ENCODE data around the gene RPRD2. TPM values are rescaled to one million over a fixed set of nuclear protein-coding genes. Genes with fewer than 3 reads are reported as not detected.

The RPRD2 gene
- total RNA-seq, 2 experiments from 2014 or later, result 42.2 to 42.3 TPM

- no peaks in the 10 kb centered on the region for H3K27me3 Mint-ChIP-seq
- peaks cover 11% of the 10 kb centered on the region for H3K4me1 Mint-ChIP-seq
- ATAC-seq (ENCODE audit: low read depth), result peak; percentile 100
- peaks cover 8% of the 10 kb centered on the region for H3K36me3 Mint-ChIP-seq
- H3K27ac Mint-ChIP-seq, result peak within 1 kb of the TSS; percentile 96
- H3K9me3 Mint-ChIP-seq, result no peaks in the 10 kb centered on the region
- POLR2A ChIA-PET, result interaction anchor here (0.7 to 3.0 kb wide), 10 partner anchors 10 to 254 kb away, joined by 3 to 20 read pairs (median 4); partner anchors contain the start of genes ENSA, FALEC and MCL1
- H3K4me3 Mint-ChIP-seq, result peak within 1 kb of the TSS; percentile 96
- DNase-seq, result peak; percentile 84
Measured at GRCh38 chr1:150486966-150487762, 123.2 kb downstream of the RPRD2 start, which contains the start of gene TARS2. TSS of gene TARS2 (plus strand) at chr1:150487419. CDS start at chr1:150487451, 32 bp downstream.

DNA sequence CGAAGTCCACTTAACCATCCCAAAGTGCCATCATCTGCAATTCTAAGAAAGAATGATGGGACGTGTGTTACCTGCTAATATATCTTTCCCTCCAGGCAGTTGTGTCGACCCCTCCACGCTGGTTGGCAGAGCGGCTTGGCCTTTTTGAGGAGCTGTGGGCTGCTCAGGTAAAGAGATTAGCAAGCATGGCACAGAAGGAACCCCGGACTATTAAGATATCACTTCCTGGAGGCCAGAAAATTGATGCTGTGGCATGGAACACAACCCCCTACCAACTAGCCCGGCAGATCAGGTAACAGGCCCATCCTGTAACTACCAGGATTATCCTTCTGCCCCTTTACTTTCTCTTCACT, 123.8 kb downstream of the RPRD2 start:
- POLR2A ChIA-PET, result interaction anchor here (0.8 to 3.0 kb wide), 9 partner anchors 10 to 254 kb away, joined by 3 to 20 read pairs (median 4); partner anchors contain the start of genes FALEC and MCL1
- no peaks in the 10 kb centered on the region for H3K9me3 Mint-ChIP-seq

DNA sequence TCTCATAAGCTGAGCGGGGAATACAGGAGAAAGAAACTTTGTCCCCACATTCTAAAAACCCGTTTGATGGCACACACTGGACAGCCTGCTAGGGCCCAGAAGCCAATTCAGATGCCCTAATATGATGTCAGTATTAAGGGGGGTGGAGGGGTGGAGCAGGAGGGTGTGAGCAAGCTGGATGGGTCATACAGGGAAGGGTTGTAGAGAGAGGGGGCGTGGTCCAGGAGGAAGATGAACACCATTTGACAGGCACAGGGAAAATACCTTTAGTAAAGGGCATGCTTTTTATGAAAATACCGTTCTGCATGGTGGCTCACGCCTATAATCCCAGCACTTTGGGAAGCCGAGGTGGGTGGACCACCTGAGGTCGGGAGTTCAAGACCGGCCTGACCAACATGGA, 129.2 kb downstream of the RPRD2 start:
- Mint-ChIP-seq H3K4me3 (no peak overlapping the region), H3K27ac (no peak overlapping the region), H3K27me3 (no peaks in the 10 kb centered on the region), H3K4me1 (peaks cover 3% of the 10 kb centered on the region), H3K9me3 (no peaks in the 10 kb centered on the region), H3K36me3 (peaks cover 31% of the 10 kb centered on the region)
- no peak for ATAC-seq (ENCODE audit: low read depth)
- POLR2A ChIA-PET, result no interaction called here
- DNase-seq, result peak; percentile 3

More for the DNA sequence above, 123.8 kb downstream of the RPRD2 start:
- H3K4me1 Mint-ChIP-seq, result peaks cover 11% of the 10 kb centered on the region
- peak overlapping the region; percentile 96 for H3K27ac Mint-ChIP-seq
- ATAC-seq (ENCODE audit: low read depth) (no peak), DNase-seq (peak; percentile 25)
- H3K4me3 Mint-ChIP-seq, result peak overlapping the region; percentile 96
- H3K36me3 Mint-ChIP-seq, result peaks cover 11% of the 10 kb centered on the region
- H3K27me3 Mint-ChIP-seq, result no peaks in the 10 kb centered on the region

- no peak overlapping the region for H3K27ac Mint-ChIP-seq
- H3K27me3 Mint-ChIP-seq, result no peaks in the 10 kb centered on the region
- H3K36me3 Mint-ChIP-seq, result peaks cover 32% of the 10 kb centered on the region
- no peak overlapping the region for H3K4me3 Mint-ChIP-seq
- POLR2A ChIA-PET, result interaction anchor here (0.6 kb wide), 1 partner anchor 11 kb away, joined by 3 read pairs; the partner anchor contains the start of gene TARS2
- peak; percentile 15 for DNase-seq
- no peaks in the 10 kb centered on the region for H3K9me3 Mint-ChIP-seq
- no peaks in the 10 kb centered on the region for H3K4me1 Mint-ChIP-seq
- ATAC-seq (ENCODE audit: low read depth), result no peak
Measured at GRCh38 chr1:150498342-150498741, 134.4 kb downstream of the RPRD2 start.

GRCh38 chr1:150505431-150505830, 141.5 kb downstream of the RPRD2 start:
- Mint-ChIP-seq H3K4me1 (peaks cover 4% of the 10 kb centered on the region), H3K4me3 (no peak overlapping the region), H3K9me3 (no peaks in the 10 kb centered on the region), H3K27me3 (no peaks in the 10 kb centered on the region), H3K27ac (no peak overlapping the region), H3K36me3 (peaks cover 15% of the 10 kb centered on the region)
- DNase-seq (no peak), ATAC-seq (ENCODE audit: low read depth) (no peak)
- POLR2A ChIA-PET, result interaction anchor here (0.6 kb wide), 1 partner anchor 10 kb away, joined by 3 read pairs; the partner anchor contains the start of gene FALEC

DNA sequence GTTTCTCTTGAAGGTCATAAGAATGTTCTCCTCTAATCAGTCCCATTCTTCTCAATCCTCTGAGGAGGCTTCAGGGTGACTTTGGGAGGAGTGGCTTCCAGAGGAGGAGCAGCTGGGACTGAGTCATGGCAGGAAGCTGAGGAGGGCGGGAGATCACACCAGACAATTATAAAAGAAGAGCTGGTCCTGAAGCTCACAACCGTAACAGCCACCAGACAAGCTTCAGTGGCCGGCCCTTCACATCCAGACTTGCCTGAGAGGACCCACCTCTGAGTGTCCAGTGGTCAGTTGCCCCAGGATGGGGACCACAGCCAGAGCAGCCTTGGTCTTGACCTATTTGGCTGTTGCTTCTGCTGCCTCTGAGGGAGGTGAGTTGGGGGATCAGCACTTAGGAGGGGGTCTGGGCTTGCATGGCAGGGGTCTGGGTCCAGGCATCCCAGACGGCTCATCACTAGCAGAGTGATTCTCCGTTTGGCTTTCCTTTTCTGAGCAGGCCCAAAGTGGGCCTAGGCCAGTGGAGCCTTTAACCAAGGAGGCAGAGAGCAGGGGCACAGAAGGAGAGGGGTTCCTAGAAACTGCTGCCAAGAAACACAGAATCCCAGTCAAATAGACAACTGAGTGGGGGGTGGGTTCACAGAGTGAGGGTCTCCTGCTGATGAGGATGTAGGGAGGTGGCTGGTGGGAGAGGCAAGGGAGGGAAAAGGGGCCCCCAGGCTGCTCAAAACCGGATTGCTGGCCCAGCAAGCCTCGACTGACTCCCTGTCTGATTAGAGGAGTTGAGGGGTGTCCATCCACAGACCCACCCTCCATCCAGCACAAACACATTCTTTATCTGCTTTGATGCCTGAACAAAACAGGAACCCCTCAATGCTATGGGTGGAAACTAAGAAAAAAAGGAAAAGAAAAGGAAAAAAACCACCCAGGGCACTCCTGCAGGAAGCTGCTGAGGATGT, 144.2 kb downstream of the RPRD2 start, which contains the start of gene ECM1:
Gene ECM1 (plus strand): TSS at position 198 of the 953 bp plus-strand sequence. CDS start 101 bp downstream, at position 299.
- ATAC-seq (ENCODE audit: low read depth) (peak; percentile 13), DNase-seq (no peak)
- POLR2A ChIA-PET, result no interaction called here
- Mint-ChIP-seq H3K36me3 (peaks cover 10% of the 10 kb centered on the region), H3K4me1 (peaks cover 4% of the 10 kb centered on the region), H3K4me3 (no peak within 1 kb of the TSS), H3K9me3 (no peaks in the 10 kb centered on the region), H3K27ac (no peak within 1 kb of the TSS), H3K27me3 (no peaks in the 10 kb centered on the region)

DNA sequence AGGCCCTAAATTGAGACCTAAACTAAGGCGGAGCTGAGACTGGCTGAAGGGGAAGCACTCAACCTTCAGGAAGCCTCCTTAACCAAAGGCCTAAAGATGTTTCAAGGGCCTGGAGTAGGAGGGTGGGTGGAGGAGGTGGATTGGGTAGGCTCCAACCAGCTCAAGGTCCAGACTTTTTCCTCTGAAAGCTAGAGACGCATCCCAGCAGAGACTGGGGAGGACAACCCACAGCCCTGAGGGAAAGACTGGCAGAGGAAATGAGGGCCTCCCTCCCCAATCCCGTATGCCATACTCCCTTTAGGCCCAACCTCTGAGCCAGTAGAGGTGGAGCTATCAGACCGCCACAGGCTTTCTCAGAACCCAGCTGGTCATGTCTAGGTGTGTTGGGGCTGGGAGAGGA, 145.0 kb downstream of the RPRD2 start:
- no peak overlapping the region for H3K4me3 Mint-ChIP-seq
- H3K27me3 Mint-ChIP-seq, result no peaks in the 10 kb centered on the region
- H3K4me1 Mint-ChIP-seq, result peaks cover 6% of the 10 kb centered on the region
- ATAC-seq (ENCODE audit: low read depth) (no peak), DNase-seq (no peak)
- POLR2A ChIA-PET, result no interaction called here
- H3K36me3 Mint-ChIP-seq, result peaks cover 8% of the 10 kb centered on the region
- no peak overlapping the region for H3K27ac Mint-ChIP-seq
- H3K9me3 Mint-ChIP-seq, result no peaks in the 10 kb centered on the region

DNA sequence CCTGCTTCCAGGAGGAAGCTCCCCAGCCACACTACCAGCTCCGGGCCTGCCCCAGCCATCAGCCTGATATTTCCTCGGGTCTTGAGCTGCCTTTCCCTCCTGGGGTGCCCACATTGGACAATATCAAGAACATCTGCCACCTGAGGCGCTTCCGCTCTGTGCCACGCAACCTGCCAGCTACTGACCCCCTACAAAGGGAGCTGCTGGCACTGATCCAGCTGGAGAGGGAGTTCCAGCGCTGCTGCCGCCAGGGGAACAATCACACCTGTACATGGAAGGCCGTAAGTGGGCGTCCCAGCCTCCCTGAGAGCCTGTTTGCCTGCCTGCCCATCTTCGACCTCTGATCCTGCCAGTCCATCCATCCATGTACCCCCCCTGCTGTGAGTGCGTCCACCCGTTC, 147.6 kb downstream of the RPRD2 start:
- DNase-seq (no peak), ATAC-seq (ENCODE audit: low read depth) (no peak)
- peaks cover 13% of the 10 kb centered on the region for H3K4me1 Mint-ChIP-seq
- no peak overlapping the region for H3K27ac Mint-ChIP-seq
- no peaks in the 10 kb centered on the region for H3K27me3 Mint-ChIP-seq
- H3K4me3 Mint-ChIP-seq, result no peak overlapping the region
- POLR2A ChIA-PET, result interaction anchor here (0.8 kb wide), 1 partner anchor 14 kb away, joined by 3 read pairs; no protein-coding TSS in a partner anchor
- no peaks in the 10 kb centered on the region for H3K9me3 Mint-ChIP-seq
- peaks cover 1% of the 10 kb centered on the region for H3K36me3 Mint-ChIP-seq

DNA sequence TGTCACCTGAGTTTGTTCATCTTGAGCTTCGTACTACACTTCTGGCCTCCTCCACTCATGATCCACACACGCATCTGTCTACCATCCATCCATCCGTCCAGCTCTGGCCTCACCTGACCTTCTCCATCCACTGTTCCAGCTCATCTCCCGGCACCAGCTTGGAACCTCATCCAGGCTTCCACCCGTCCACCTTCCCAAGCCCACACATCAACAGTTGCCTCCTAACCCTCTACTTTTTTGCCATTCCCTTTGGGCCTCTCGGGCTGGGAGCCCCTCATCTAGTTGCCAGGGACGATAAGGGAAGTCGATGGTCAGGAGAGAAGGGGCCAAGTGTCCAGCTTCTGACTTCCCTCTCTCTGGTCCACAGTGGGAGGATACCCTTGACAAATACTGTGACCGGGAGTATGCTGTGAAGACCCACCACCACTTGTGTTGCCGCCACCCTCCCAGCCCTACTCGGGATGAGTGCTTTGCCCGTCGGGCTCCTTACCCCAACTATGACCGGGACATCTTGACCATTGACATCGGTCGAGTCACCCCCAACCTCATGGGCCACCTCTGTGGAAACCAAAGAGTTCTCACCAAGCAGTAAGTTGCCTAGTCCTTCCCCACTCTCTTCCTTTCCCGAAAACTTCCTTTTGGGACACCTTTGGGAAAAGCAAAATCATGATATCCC, 148.2 kb downstream of the RPRD2 start:
- no peak overlapping the region for H3K27ac Mint-ChIP-seq

GRCh38 chr1:150512846-150513245, 148.9 kb downstream of the RPRD2 start:
- ATAC-seq (ENCODE audit: low read depth) (no peak), DNase-seq (no peak)
- Mint-ChIP-seq H3K36me3 (peaks cover 1% of the 10 kb centered on the region), H3K27ac (no peak overlapping the region), H3K27me3 (no peaks in the 10 kb centered on the region), H3K9me3 (no peaks in the 10 kb centered on the region), H3K4me1 (peaks cover 14% of the 10 kb centered on the region), H3K4me3 (no peak overlapping the region)
- POLR2A ChIA-PET, result interaction anchor here (0.6 to 1.0 kb wide), 2 partner anchors 31 to 50 kb away, joined by 3 read pairs; no protein-coding TSS in a partner anchor

More for the DNA sequence above, 148.2 kb downstream of the RPRD2 start:
- H3K4me1 Mint-ChIP-seq, result peaks cover 17% of the 10 kb centered on the region
- DNase-seq (no peak), ATAC-seq (ENCODE audit: low read depth) (no peak)
- POLR2A ChIA-PET, result interaction anchor here (0.6 to 0.8 kb wide), 2 partner anchors 15 to 30 kb away, joined by 3 read pairs; no protein-coding TSS in a partner anchor
- H3K4me3 Mint-ChIP-seq, result no peak overlapping the region
- H3K36me3 Mint-ChIP-seq, result peaks cover 1% of the 10 kb centered on the region
- H3K9me3 Mint-ChIP-seq, result no peaks in the 10 kb centered on the region
- H3K27me3 Mint-ChIP-seq, result no peaks in the 10 kb centered on the region

- H3K9me3 Mint-ChIP-seq, result no peaks in the 10 kb centered on the region
- POLR2A ChIA-PET, result interaction anchor here (1.0 kb wide), 1 partner anchor 49 kb away, joined by 3 read pairs; no protein-coding TSS in a partner anchor
Measured at GRCh38 chr1:150513351-150513791, 149.4 kb downstream of the RPRD2 start.

GRCh38 chr1:150514260-150514659, 150.3 kb downstream of the RPRD2 start:
- Mint-ChIP-seq H3K4me1 (peaks cover 12% of the 10 kb centered on the region), H3K36me3 (peaks cover 1% of the 10 kb centered on the region), H3K9me3 (no peaks in the 10 kb centered on the region), H3K27ac (no peak overlapping the region), H3K4me3 (peak overlapping the region; percentile 63), H3K27me3 (peaks cover 3% of the 10 kb centered on the region)
- POLR2A ChIA-PET, result interaction anchor here (0.7 to 3.6 kb wide), 3 partner anchors 27 to 254 kb away, joined by 3 to 20 read pairs (median 6); partner anchors contain the start of genes MCL1 and TARS2
- ATAC-seq (ENCODE audit: low read depth) (no peak), DNase-seq (no peak)

More at GRCh38 chr1:150513351-150513791, 149.4 kb downstream of the RPRD2 start:
- Mint-ChIP-seq H3K36me3 (peaks cover 1% of the 10 kb centered on the region), H3K27ac (no peak overlapping the region), H3K4me3 (no peak overlapping the region), H3K27me3 (peaks cover 3% of the 10 kb centered on the region), H3K4me1 (peaks cover 12% of the 10 kb centered on the region)
- DNase-seq (no peak), ATAC-seq (ENCODE audit: low read depth) (no peak)

All from activated naive CD8-positive, alpha-beta T cell treated with anti-CD3 and anti-CD28 coated beads, Interleukin-2, amount 10 ng/mL, durations not matched to agents 7 days and 5 days (primary cell).